ENCODE measurements around the gene SLCO3A1.

Gene SLCO3A1

DNA sequence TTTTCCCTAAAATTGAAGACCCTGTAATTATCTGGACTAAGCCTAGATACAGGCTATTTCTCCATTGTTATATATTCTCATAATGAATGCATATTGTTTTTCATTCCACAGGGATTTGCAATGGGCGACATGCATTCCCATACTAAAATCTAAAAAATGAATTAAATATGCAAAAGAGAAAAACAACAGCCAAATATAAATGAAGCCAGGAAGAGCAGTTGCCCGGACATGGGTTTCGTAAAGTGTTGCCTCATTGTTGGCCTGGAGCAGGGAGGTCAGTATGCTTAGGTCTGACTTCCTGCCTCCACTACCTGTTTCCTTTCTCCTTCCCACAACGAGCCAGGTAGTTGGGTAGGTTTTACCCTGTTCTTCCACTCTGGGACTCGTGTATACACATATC is 27.1 kb upstream of the SLCO3A1 start:
- Histone ChIP-seq H3K27ac (ENCODE audit: extremely low read depth, low read depth, low read length) (no peak overlapping the region), H3K9me3 (ENCODE audit: control insufficient read depth, insufficient read depth, low read depth, low read length) (no peaks in the 10 kb centered on the region), H3K36me3 (ENCODE audit: control insufficient read depth in 2 of 2, insufficient read depth in 1 of 2, low read length in 2 of 2) (no peaks in the 10 kb centered on the region), H3K4me1 (ENCODE audit: control insufficient read depth, insufficient read depth, low read length) (no peaks in the 10 kb centered on the region), H3K4me3 (ENCODE audit: low read depth, low read length) (no peak overlapping the region)
- ChIA-PET CTCF (no interaction called here), POLR2A (no interaction called here)
- TF ChIP-seq MEIS1 (CRISPR knock-in tag; IDR thresholded peaks at IDR 0.05; ENCODE audit: borderline replicate concordance) = no peak
- no peak for TF ChIP-seq SCRT1 (tag by site-specific recombination; IDR thresholded peaks at IDR 0.05; ENCODE audit: borderline replicate concordance)
- TF ChIP-seq HIC1 (tag by site-specific recombination; IDR thresholded peaks at IDR 0.05) = no peak
- TF ChIP-seq PRDM1 (tag by site-specific recombination; IDR thresholded peaks at IDR 0.05) = no peak
- TF ChIP-seq MZF1 (tag by site-specific recombination; IDR thresholded peaks at IDR 0.05; ENCODE audit: borderline replicate concordance) = no peak
- TF ChIP-seq KLF16 (tag by site-specific recombination; IDR thresholded peaks at IDR 0.05) = no peak
- no peak for TF ChIP-seq HOXD13 (CRISPR knock-in tag; IDR thresholded peaks at IDR 0.05; ENCODE audit: borderline replicate concordance)
- TF ChIP-seq ZNF239 (tag by site-specific recombination; IDR thresholded peaks at IDR 0.05) = no peak
- no peak for TF ChIP-seq OVOL3 (tag by site-specific recombination; IDR thresholded peaks at IDR 0.05)
- no peak for TF ChIP-seq KLF9 (tag by site-specific recombination; IDR thresholded peaks at IDR 0.05; ENCODE audit: low read depth)
- TF ChIP-seq ZNF529 (tag by site-specific recombination; IDR thresholded peaks at IDR 0.05; ENCODE audit: insufficient replicate concordance) = no peak
- TF ChIP-seq ZNF670 (tag by site-specific recombination; IDR thresholded peaks at IDR 0.05; ENCODE audit: low read depth) = no peak
- TF ChIP-seq ZNF561 (tag by site-specific recombination; IDR thresholded peaks at IDR 0.05; ENCODE audit: borderline replicate concordance) = no peak
- TF ChIP-seq ZBTB1 (tag by site-specific recombination; IDR thresholded peaks at IDR 0.05) = no peak

DNA sequence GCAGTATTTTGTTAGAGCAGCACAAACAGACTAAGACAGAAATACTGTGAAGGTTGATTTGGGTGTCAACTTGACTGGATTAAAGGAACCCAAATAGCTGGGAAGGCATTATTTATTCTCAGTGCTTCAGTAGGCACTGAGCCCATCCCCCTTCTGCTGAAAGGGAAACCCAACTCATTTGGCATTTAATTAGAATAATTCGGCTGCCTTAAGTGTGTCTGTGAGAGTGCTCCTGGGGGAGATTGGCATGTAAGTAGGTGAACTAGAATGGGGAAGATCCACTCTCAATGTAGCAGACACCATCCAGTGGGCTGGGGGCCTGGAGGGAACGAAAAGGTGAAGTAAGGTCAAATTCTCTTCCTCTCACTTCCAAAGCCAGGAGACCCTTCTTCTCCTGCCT is 20.5 kb upstream of the SLCO3A1 start:
- Histone ChIP-seq H3K9me3 (ENCODE audit: control insufficient read depth, insufficient read depth, low read depth, low read length) (no peaks in the 10 kb centered on the region), H3K4me1 (ENCODE audit: control insufficient read depth, insufficient read depth, low read length) (no peaks in the 10 kb centered on the region), H3K36me3 (ENCODE audit: control insufficient read depth in 2 of 2, insufficient read depth in 1 of 2, low read length in 2 of 2) (no peaks in the 10 kb centered on the region), H3K4me3 (ENCODE audit: low read depth, low read length) (no peak overlapping the region), H3K27ac (ENCODE audit: extremely low read depth, low read depth, low read length) (no peak overlapping the region)
- ChIA-PET POLR2A (no interaction called here), CTCF (interaction anchor here (3.0 kb wide), 1 partner anchor 17 kb away, joined by 13 read pairs; no protein-coding TSS in a partner anchor)
- TF ChIP-seq, protein P1, sequence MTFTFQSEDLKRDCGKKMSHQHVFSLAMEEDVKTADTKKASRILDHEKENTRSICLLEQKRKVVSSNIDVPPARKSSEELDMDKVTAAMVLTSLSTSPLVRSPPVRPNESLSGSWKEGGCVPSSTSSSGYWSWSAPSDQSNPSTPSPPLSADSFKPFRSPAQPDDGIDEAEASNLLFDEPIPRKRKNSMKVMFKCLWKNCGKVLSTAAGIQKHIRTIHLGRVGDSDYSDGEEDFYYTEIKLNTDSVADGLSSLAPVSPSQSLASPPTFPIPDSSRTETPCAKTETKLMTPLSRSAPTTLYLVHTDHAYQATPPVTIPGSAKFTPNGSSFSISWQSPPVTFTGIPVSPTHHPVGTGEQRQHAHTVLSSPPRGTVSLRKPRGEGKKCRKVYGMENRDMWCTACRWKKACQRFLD (tag by site-specific recombination; IDR thresholded peaks at IDR 0.05) = no peak
- TF ChIP-seq REPIN1 (tag by site-specific recombination; IDR thresholded peaks at IDR 0.05; ENCODE audit: low read depth) = no peak
- no peak for TF ChIP-seq ZNF660 (tag by site-specific recombination; IDR thresholded peaks at IDR 0.05)
- TF ChIP-seq, protein P2, sequence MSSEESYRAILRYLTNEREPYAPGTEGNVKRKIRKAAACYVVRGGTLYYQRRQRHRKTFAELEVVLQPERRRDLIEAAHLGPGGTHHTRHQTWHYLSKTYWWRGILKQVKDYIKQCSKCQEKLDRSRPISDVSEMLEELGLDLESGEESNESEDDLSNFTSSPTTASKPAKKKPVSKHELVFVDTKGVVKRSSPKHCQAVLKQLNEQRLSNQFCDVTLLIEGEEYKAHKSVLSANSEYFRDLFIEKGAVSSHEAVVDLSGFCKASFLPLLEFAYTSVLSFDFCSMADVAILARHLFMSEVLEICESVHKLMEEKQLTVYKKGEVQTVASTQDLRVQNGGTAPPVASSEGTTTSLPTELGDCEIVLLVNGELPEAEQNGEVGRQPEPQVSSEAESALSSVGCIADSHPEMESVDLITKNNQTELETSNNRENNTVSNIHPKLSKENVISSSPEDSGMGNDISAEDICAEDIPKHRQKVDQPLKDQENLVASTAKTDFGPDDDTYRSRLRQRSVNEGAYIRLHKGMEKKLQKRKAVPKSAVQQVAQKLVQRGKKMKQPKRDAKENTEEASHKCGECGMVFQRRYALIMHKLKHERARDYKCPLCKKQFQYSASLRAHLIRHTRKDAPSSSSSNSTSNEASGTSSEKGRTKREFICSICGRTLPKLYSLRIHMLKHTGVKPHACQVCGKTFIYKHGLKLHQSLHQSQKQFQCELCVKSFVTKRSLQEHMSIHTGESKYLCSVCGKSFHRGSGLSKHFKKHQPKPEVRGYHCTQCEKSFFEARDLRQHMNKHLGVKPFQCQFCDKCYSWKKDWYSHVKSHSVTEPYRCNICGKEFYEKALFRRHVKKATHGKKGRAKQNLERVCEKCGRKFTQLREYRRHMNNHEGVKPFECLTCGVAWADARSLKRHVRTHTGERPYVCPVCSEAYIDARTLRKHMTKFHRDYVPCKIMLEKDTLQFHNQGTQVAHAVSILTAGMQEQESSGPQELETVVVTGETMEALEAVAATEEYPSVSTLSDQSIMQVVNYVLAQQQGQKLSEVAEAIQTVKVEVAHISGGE (tag by site-specific recombination; conservative IDR thresholded peaks at IDR 0.05; ENCODE audit: low read depth) = no peak
- no peak for TF ChIP-seq ZNF843 (tag by site-specific recombination; IDR thresholded peaks at IDR 0.05)
- TF ChIP-seq ZBTB7A (tag by site-specific recombination; IDR thresholded peaks at IDR 0.05; ENCODE audit: low read depth) = no peak
- TF ChIP-seq ZNF521 (tag by site-specific recombination; IDR thresholded peaks at IDR 0.05) = no peak
- TF ChIP-seq ZNF677 (tag by site-specific recombination; IDR thresholded peaks at IDR 0.05) = no peak
- TF ChIP-seq ZNF292 (tag by site-specific recombination; IDR thresholded peaks at IDR 0.05; ENCODE audit: borderline replicate concordance, low read depth) = no peak
- TF ChIP-seq ZNF585B (tag by site-specific recombination; IDR thresholded peaks at IDR 0.05) = no peak
- TF ChIP-seq ZNF624 (tag by site-specific recombination; IDR thresholded peaks at IDR 0.05) = no peak
- no peak for TF ChIP-seq ZNF791 (tag by site-specific recombination; IDR thresholded peaks at IDR 0.05)
- TF ChIP-seq ZNF324 (tag by site-specific recombination; IDR thresholded peaks at IDR 0.05) = no peak
